Embryonic facial prominence (tissue), 1 donor: Measurements from ENCODE around the gene DNAJC21.
A peak's percentile ranks its signal among the peaks of the same experiment; 100 is the strongest.

Source experiments
- DNase-seq: peaks from one replicate; pipeline ENCODE4 v3.0.0-alpha.2; 2016; ENCODE audit errors: extremely low spot score

DNAJC21 gene

GRCh38 chr5:34929134-34929719, at the start of gene DNAJC21:
Gene DNAJC21, plus strand, starts transcription at chr5:34929559. Its CDS starts 261 bp downstream, at chr5:34929820.
- DNase-seq: peak; percentile 97

DNA sequence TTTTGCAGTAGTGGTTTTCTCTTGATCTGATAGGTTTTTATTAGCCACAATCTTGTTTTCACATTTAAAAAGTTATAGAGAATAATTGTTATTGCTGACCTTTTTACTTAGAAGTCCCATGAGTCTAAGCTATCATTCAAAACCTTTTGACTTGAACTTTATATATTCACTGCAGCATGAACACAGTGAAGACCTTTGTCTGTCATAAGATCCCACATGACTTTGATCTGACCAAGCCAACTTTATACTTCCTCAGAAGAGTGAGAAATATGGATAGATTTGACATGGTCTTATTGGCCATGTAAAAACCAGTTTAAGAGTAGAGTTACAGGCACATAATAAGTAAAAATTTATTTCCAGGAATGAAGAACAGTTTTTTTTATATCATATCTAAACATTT, 48.1 kb upstream of the DNAJC21 start:
- no peak for DNase-seq

GRCh38 chr5:34886392-34887119, 42.8 kb upstream of the DNAJC21 start:
- DNase-seq: no peak

- DNase-seq: no peak
Observed at GRCh38 chr5:34889394-34889793, 40.0 kb upstream of the DNAJC21 start.

- peak; percentile 76 for DNase-seq
Observed at GRCh38 chr5:34891981-34892380, 37.4 kb upstream of the DNAJC21 start.

GRCh38 chr5:34892414-34892813, 36.9 kb upstream of the DNAJC21 start:
- DNase-seq: no peak

GRCh38 chr5:34894716-34895115, 34.6 kb upstream of the DNAJC21 start:
- DNase-seq: no peak

GRCh38 chr5:34895641-34896419, 33.5 kb upstream of the DNAJC21 start:
- DNase-seq: no peak

DNA sequence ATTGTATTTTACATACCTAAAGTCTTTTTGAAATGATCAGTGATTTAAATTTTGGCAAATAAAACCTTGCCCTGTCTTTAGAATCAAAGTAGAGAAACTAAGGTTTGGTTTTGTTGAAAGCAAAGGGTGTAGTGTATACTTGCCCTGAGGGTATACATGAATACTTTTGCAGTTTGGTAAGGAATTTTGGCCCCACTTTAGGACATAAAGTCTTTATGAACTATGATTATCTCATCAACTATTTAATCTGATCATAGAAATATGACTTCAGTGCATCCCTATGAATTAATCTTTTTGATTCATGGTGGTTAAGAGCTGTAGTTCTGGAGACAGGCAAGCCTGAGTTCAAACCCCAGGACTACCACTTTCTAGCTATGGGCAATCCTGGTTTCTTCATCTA, 31.7 kb upstream of the DNAJC21 start:
- no peak for DNase-seq

DNA sequence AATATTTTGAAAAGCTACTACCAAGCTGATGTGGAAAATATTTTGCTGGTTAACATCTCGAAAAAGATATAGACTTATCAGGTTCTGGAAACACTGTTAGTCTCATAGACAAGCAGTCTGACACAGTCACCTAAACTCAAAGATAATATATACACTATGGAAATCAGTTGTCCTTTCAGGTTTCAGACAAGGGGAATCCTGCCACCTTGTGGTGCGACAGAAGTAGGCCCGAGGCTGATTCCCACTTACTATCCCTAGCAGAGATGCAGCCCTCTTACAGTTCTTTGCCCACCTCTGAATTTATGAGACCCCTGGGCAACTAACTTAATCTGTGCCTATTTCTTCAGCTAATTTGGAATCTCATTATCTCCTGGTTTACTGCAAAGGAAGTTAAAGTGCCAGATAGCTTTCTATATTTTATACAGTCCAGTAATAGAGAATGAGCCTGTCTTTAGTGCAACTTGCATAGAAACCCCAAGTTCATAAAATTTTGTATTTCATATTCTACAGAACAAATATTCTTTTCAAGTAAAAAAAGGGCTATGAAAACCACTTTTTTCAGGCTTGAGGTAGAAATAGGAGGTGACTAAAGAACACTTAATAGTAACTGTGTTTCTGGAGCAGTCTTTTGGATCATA, 31.0 kb upstream of the DNAJC21 start:
- DNase-seq: peak; percentile 81

GRCh38 chr5:34899066-34899465, 30.3 kb upstream of the DNAJC21 start:
- no peak for DNase-seq

DNA sequence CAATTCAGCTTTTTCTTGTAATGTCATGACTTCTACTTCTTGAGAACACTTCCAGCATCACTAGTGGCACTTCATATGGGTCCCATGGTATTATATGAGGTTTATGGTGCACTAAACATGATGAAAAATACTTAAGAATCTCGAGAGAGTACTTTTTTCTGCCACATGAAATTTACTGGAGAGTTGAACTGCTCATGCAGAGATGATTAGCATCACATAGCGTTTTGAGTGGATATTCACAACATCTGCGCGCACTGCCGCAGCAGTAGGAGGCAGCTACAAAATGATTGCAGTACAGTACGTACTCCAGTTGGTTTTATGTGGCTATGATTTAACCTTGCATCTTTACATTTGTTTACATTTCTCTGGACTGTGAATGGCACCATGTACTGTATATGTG, 28.7 kb upstream of the DNAJC21 start:
- DNase-seq: no peak

DNA sequence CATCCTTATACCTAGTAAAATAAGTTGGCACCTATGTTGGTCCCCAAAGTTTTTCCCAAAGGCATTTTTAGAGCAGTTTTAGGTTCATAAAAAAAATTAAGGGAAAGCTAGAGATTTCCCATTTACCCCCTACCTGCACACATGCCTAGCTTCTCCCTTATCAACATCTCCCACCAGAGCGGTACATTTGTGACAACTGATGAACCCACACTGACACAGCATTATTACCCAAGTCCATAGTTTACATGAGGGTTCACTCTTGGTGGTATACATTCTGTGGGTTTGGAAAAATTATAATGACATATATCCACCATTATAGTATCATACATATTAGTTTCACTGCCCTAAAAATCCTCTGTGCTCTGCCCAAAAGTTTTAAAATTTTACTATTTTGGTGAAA, 26.1 kb upstream of the DNAJC21 start:
- no peak for DNase-seq

- no peak for DNase-seq
Observed at GRCh38 chr5:34905564-34905963, 23.8 kb upstream of the DNAJC21 start.

DNA sequence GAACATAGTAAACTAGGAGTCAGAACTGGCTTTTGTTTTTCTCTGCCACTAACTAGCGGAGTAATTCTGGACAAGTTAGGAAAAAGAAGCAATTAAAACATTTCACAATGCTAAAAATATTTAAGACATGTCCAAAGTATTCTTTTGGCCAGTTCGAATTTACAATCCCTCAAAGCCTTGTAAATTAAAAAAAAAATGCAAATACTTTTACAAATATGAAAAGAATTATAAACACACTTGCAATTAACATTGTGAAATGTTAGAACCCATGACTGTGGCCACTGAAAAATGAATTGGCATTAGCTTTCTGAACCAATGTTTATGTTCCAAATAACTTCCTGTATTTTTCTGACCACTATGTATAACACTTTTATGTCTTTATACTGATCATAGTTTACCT, 16.3 kb upstream of the DNAJC21 start:
- no peak for DNase-seq

DNA sequence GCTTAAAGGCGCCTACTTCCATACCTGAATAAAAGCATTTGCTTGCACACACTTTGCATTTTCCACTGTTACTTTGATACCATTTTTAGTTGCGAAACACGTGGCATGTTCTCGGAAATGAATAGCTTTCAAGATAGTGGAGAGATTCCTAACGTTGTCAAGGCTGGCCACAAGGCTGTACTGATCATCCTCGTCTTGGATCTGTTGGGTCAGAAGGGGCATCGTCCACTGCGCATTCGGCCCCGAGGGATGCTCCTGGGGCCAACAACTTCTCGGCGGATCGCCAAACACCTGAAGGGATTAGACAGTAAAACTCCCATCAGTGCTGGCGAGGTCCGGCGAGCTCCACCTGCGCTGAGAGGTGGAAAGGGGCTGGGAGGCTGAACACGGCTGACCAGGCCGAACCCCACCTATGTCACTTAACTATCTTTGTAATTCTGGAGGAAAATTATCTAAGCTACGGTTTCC, 14.7 kb upstream of the DNAJC21 start:
- DNase-seq: no peak

- DNase-seq: peak; percentile 97
Observed at GRCh38 chr5:34915139-34915855, 14.1 kb upstream of the DNAJC21 start, which contains the start of the genes BRIX1 and RAD1. Gene BRIX1, plus strand, starts transcription at chr5:34915711. Its CDS starts 28 bp downstream, at chr5:34915739. Gene RAD1, minus strand, starts transcription at chr5:34915504. Its CDS starts 612 bp downstream, at chr5:34914892.

DNA sequence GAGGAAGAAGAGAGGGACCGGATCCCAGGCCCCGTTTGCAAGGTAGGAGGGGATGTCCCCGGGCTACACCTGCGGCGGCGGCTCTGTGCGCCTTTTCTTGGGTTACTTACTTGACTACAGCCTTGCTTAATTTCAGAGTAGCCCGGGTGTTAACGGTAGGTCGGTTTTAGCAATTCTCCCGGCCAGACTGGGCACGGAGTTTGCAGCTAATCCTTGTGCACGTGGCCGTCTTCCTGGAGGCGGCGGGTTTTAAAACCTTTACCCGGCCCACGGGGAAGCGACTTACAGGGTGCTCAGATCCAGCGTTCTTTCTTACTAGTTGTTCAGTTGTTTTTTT, 13.5 kb upstream of the DNAJC21 start:
- no peak for DNase-seq

- no peak for DNase-seq
Observed at GRCh38 chr5:34916518-34916917, 12.8 kb upstream of the DNAJC21 start.

DNA sequence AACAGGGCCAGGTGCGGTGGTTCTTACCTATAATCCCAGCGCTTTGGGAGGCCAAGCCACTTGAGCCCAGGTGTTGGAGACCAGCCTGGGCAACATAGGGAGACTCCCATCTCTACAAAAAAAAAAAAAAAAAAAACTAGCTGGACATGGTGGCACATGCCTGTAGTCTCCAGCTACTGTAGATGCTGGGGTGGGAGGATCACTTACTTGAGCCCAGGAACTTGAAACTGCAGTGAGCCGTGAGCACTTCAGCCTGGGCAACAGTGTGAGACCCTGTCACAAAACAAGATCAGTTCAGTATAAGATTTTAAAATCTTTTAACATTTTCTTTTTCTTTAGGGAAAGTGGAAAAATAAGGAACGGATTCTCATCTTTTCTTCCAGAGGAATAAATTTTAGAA, 11.3 kb upstream of the DNAJC21 start:
- DNase-seq: no peak

DNA sequence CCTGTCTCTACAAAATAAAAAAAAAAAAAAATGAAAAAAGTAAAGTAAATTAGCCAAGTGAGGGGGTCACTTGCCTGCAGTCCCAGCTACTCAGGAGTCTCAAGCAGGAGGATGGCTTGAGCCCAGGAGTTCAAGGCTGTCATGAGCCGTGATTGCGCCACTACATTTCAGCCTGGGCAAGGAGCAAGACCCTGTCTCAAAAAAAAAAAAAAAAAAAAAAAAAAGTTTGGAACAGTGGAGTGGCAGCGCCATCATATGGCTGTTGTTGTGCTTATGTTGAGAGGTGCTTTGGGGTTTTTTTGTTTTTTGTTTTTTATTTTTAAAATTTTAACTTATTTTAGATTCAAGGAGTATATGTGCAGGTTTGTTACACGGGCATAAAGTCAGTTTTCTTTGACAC, 10.3 kb upstream of the DNAJC21 start:
- no peak for DNase-seq
